AG04449 (cell line): ENCODE results near the gene KLRC4.
"Not testable (repeated sequence)": the region's sequence is repeated elsewhere in the genome, so short reads cannot be mapped to it uniquely, and the experiment has no call there.

Experiments used
- CTCF ChIA-PET: fragments of 350-600 bp; formaldehyde crosslinking; extraction: SDS; loops from one replicate; lab custom pipeline; 2021; ENCODE audit warnings: antibody characterized with exemption; lab: Yijun Ruan, JAX
- POLR2A ChIA-PET: fragments of 400-600, 350-600 bp; formaldehyde crosslinking; extraction: SDS; loops from one replicate; lab custom pipeline; 2020; ENCODE audit warnings: antibody characterized with exemption, inconsistent platforms; lab: Yijun Ruan, JAX
- DNase-seq: peaks from one replicate; pipeline ENCODE4 v3.0.0-alpha.2; 2010; ENCODE audit warnings: low read depth, low spot score
- H3K4me3 ChIP-seq: 2 replicates; pipeline ENCODE4 v1.5.1; 2011; ENCODE audit warnings: low read depth, mild to moderate bottlenecking, control low read depth, low read length
- TF ChIP-seq, protein P1 (sequence below): IDR thresholded peaks from one replicate; pipeline ENCODE4 v1.5.1; 2011; ENCODE audit warnings: mild to moderate bottlenecking, moderate library complexity, low read length, control low read depth, inconsistent platforms; ENCODE audit not compliant: insufficient read depth; ENCODE audit errors: missing control alignments

The KLRC4 gene

DNA sequence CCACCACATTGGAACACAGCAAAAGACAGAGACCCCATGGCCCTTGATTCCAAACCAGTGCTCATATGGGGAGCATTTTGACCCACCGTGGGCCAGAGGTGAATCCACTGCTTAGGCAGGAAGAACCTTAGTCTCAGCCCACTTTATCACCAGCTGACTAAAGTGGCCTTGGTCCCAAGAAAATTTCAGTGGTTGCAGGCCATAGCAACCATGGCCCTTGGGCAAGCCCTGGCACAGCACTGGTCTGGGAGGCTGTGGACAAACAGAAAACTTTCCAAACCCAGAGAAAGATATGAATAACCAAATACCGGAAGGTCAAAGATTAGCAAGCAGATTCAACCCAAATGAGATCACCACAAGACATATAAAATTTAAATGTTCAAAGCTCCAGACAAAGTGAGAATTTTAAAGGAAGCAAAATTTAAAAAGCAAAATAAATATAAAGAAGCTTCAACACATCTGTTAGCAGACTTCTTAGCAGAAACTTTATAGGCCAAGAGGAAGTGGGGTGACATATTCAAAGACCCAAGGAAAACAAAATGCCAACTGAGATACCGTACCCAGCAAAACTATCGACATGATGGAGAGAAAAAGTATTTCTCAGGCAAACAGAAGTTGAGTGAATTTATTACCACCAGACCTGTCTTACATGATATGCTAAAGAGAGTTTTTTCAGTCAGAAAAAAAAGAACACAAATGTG is 27.5 kb downstream of the KLRC4 start:
- no peak overlapping the region for H3K4me3 ChIP-seq
- TF ChIP-seq, protein P1, sequence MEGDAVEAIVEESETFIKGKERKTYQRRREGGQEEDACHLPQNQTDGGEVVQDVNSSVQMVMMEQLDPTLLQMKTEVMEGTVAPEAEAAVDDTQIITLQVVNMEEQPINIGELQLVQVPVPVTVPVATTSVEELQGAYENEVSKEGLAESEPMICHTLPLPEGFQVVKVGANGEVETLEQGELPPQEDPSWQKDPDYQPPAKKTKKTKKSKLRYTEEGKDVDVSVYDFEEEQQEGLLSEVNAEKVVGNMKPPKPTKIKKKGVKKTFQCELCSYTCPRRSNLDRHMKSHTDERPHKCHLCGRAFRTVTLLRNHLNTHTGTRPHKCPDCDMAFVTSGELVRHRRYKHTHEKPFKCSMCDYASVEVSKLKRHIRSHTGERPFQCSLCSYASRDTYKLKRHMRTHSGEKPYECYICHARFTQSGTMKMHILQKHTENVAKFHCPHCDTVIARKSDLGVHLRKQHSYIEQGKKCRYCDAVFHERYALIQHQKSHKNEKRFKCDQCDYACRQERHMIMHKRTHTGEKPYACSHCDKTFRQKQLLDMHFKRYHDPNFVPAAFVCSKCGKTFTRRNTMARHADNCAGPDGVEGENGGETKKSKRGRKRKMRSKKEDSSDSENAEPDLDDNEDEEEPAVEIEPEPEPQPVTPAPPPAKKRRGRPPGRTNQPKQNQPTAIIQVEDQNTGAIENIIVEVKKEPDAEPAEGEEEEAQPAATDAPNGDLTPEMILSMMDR: no peak
- no peak for DNase-seq
- CTCF ChIA-PET: no interaction called here
- POLR2A ChIA-PET: no interaction called here

DNA sequence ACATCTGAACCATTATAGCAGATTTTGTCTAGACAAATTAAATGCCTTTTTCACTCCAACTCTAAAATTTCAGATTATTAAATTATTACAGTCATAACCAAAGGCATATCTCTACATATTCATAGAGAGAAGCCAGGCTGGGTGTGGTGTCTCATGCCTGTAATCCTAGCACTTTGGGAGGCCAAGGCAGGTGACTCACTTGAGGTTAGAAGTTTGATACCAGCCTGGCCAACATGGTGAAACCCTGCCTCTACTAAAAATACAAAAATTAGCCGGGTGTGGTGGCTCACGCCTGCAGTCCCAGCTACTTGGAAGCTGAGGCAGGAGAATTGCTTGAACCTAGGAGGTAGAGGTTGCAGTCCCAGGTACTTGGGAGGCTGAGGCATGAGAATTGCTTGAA is 30.8 kb downstream of the KLRC4 start:
- POLR2A ChIA-PET, H3K4me3 ChIP-seq, DNase-seq, CTCF ChIA-PET: not testable (repeated sequence)

DNA sequence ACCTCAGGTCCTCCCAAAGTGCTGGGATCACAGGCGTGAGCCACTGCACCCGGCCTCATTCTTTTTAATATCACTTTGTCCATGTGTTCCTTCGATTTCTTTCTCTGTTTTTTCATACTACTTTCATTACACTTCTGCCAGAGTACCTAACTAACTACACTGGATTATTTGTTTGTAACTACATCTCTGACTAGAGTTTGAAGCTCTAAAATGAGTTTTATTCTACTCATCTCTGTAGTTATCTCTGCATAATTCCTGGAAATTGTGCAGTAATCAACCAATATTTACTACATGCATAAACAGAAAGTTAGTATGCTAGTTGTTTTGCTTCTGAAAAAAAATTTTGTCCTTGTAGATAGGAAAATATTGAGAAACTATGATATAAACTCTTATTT is 34.9 kb downstream of the KLRC4 start:
- TF ChIP-seq, protein P1: no peak
- no peak overlapping the region for H3K4me3 ChIP-seq
- ChIA-PET POLR2A (no interaction called here), CTCF (no interaction called here)
- no peak for DNase-seq

DNA sequence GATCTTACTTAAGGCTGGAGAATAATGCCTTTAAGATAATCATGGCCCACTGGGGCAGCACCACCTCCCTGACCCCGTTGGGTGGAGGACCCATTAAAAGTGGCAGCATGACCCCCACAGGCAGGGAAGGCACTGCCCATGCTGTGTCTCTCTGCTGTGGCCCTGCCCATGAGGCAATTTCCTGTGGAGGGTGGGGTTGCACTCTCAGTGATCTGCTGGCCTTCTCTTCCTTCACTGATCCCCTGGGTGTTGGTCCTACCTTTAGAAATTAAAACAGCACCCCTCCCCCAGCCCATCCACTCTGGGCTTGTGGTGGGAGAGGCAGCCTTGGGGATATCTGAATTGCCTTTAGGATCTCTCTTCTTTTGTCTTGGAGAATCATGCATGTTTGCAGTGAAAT is 37.0 kb downstream of the KLRC4 start:
- H3K4me3 ChIP-seq: no peak overlapping the region
- POLR2A ChIA-PET: no interaction called here
- CTCF ChIA-PET: no interaction called here
- no peak for DNase-seq
- TF ChIP-seq, protein P1: no peak

DNA sequence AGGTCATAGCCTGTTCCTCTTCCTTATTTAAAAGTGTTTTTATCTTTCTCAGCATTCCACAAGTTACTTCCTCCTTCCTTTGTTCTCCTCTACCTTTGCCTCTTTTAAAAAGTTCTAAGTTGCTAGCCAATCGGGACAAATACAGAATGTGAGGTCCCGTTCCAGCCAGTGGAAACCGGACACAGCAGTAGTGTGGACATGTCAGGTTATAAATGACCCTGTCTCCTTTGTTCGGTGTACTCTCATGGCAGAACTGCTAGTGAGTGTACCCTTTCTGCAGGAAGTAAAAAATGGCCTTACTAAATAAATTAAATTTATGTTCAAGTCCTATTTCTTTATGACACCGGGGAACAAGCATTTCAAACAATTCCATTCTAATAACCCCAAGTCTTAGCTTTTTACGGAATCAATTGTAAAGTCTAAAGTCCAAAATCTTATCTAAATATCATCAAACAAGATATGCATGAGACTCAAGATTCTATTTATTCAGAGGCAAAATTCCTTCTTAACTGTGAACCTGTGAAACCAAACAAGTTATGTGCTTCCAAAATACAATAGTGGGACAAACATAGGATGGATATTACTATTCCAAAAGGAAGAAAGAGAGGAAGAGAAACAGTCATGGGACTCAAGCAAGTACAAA is 37.5 kb downstream of the KLRC4 start:
- CTCF ChIA-PET, H3K4me3 ChIP-seq, POLR2A ChIA-PET, DNase-seq: not testable (repeated sequence)

DNA sequence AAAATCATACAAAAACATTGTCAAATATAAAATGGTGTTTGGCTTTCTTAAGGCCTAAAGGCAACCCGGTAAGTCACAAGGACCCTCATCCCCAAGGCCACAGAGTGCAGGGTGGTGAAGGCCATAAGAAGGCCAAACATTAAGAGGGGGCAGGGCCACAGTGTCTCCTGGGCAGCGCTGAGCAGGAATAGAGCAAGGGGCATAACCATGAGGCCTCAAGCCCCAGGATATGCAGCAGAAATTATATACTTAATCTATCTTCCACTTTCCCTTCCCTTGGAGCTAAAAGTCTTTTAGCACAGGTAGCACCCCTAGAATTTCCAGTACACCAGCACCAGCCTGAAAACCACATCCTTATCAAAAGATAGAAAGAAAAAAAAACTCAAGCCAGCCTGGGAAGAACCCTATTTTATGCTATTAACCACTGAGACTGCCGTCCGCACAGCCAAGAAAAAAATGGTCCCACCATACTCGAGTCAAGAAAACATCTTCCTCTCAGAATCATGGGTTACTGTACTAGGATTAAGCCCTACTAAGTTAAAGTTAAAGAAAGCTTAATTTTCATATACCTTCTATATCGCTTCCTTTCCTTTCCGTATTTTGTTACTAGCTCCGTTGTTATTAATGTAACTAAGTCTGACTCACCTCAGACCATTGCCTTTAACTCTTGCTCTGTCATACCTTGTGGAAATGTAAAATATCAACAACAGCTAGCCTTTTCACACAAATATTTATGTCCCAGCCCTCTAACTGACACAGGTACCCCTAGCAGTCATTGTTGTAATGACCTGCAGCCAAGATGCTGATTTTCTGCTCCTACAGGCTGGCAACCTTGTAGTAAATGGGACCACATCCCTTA is 39.8 kb downstream of the KLRC4 start:
- ChIA-PET CTCF (no interaction called here), POLR2A (no interaction called here)
- DNase-seq: no peak
- TF ChIP-seq, protein P1: no peak
- H3K4me3 ChIP-seq: no peak overlapping the region
